ENCODE results near the gene TMEM59L. TPM values are rescaled to one million over a fixed set of nuclear protein-coding genes. Genes with fewer than 3 reads are reported as not detected.
A peak's percentile ranks its signal among the peaks of the same experiment; 100 is the strongest.

The TMEM59L gene
- total RNA-seq, 1 experiment from 2014 or later = 0.71 TPM

DNA sequence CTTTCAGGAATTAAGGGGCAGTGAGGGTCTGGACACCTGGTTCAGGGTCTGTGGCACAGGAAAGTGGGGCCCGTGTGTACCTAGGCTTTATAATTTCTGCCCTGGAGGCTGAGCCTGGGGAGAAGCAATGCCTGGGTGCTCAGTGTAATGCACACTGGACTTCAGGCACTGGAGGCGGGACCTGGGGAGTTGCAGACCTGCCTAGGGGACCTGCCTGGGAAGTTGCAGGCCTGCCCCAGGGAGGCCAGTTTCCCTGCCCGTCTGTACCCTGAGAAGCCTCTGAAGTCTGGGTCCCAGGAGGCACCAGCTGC lies 2.5 kb upstream of the TMEM59L start:
- Mint-ChIP-seq H3K27me3 (ENCODE audit: unreplicated experiment) (peaks cover 85% of the 10 kb centered on the region), H3K4me3 (ENCODE audit: low read depth, unreplicated experiment) (no peak overlapping the region), H3K9me3 (ENCODE audit: low read depth, unreplicated experiment) (no peaks in the 10 kb centered on the region), H3K36me3 (ENCODE audit: insufficient read depth, unreplicated experiment) (peaks cover 9% of the 10 kb centered on the region), H3K4me1 (ENCODE audit: low read depth, unreplicated experiment) (peaks cover 7% of the 10 kb centered on the region), H3K27ac (ENCODE audit: unreplicated experiment) (no peak overlapping the region)
- CTCF ChIA-PET = no interaction called here
- no peak for DNase-seq
- TF ChIP-seq, protein P1, sequence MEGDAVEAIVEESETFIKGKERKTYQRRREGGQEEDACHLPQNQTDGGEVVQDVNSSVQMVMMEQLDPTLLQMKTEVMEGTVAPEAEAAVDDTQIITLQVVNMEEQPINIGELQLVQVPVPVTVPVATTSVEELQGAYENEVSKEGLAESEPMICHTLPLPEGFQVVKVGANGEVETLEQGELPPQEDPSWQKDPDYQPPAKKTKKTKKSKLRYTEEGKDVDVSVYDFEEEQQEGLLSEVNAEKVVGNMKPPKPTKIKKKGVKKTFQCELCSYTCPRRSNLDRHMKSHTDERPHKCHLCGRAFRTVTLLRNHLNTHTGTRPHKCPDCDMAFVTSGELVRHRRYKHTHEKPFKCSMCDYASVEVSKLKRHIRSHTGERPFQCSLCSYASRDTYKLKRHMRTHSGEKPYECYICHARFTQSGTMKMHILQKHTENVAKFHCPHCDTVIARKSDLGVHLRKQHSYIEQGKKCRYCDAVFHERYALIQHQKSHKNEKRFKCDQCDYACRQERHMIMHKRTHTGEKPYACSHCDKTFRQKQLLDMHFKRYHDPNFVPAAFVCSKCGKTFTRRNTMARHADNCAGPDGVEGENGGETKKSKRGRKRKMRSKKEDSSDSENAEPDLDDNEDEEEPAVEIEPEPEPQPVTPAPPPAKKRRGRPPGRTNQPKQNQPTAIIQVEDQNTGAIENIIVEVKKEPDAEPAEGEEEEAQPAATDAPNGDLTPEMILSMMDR (IDR thresholded peaks at IDR 0.05; ENCODE audit: unreplicated experiment) = no peak
- BruUV-seq (replicated peaks) = no TSS peak
- intact Hi-C loops (cut with micrococcal nuclease; ENCODE audit: unreplicated experiment) = no loop called here

DNA sequence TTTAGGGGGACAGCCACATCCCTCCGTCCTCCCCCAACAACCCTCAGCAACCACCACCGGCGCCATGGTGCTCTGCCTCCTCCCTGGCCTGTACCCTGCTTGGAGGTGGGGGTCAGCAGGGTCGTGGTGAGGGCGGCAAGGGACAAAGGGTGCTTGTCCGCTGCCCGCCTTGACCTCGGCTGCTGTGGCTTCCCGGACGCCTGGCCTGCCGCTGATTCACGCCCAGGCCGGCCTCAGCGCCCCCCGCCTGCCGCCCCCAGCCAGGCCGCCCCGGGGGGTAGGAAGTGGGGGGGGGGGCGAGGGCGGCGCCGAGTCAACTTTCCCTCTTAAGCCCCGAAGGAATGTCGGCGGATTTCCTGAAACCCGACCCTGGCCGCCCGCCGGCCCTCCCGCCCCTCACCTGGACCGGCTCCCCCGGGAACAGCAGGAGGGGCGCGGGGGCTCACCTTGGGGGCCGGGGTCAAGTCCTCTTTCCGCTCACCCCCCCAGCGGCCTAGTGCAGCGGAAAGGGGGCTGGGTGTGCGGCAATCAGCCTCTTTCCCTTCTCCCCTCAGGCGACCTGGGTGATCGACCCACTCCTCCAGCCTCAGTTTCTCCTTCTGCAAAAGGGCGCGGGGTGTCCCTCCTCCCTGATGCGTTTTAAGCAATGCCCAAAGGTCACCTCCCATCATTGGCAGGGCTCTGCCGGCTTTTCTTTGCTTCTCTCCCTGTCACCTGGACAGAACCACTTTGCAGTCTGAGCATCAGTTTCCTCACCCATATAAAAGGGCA lies 1.9 kb upstream of the TMEM59L start:
- Mint-ChIP-seq H3K4me3 (ENCODE audit: low read depth, unreplicated experiment) (peak overlapping the region; percentile 31), H3K9me3 (ENCODE audit: low read depth, unreplicated experiment) (no peaks in the 10 kb centered on the region), H3K36me3 (ENCODE audit: insufficient read depth, unreplicated experiment) (peaks cover 9% of the 10 kb centered on the region), H3K27ac (ENCODE audit: unreplicated experiment) (no peak overlapping the region), H3K4me1 (ENCODE audit: low read depth, unreplicated experiment) (peaks cover 7% of the 10 kb centered on the region), H3K27me3 (ENCODE audit: unreplicated experiment) (peaks cover 85% of the 10 kb centered on the region)
- DNase-seq = no peak
- BruUV-seq (replicated peaks) = no TSS peak
- CTCF ChIA-PET = no interaction called here
- intact Hi-C loops (cut with micrococcal nuclease; ENCODE audit: unreplicated experiment) = no loop called here
- TF ChIP-seq, protein P1 (IDR thresholded peaks at IDR 0.05; ENCODE audit: unreplicated experiment) = no peak

DNA sequence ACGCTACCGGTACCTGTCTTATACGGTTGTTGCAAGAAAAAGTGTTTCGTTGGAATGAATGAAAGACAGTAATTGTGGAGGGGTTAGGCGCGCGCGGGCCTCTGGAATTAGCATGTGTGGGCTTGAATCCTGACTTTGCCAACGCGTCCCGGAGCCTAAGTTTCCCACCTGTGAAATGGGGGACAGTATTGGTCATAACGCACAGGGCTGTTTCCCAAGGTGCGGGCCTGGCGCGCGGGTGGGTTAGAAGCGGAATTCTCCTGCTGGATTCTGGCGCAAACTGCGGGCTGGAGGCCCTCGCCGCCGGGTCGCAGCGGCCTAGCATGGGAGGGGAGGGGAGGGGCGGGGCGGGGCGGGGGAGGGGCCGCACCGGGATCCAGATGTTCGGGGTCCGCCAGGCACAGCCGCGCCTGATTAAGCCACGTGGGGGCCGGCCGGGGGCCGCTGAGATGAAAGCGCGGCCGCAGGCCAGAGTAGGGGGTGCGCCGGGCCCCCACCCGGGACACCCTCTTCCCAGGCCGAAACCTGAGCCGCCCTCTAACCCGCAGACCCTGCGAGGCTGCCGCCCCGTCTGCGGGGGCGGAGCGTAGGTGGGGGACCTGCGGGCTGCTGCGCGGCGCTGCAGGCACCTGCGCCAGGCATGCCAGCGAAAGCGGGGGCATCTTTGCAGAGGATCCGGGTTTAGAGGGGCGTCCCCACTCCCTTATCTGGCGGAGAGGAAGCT lies 1.2 kb upstream of the TMEM59L start:
- intact Hi-C loops (cut with micrococcal nuclease; ENCODE audit: unreplicated experiment) = no loop called here
- H3K9me3 Mint-ChIP-seq (ENCODE audit: low read depth, unreplicated experiment) = no peaks in the 10 kb centered on the region
- H3K27ac Mint-ChIP-seq (ENCODE audit: unreplicated experiment) = no peak overlapping the region
- DNase-seq = no peak
- H3K4me1 Mint-ChIP-seq (ENCODE audit: low read depth, unreplicated experiment) = peaks cover 7% of the 10 kb centered on the region
- BruUV-seq (replicated peaks) = no TSS peak
- TF ChIP-seq, protein P1 (IDR thresholded peaks at IDR 0.05; ENCODE audit: unreplicated experiment) = no peak
- peak overlapping the region; percentile 31 for H3K4me3 Mint-ChIP-seq (ENCODE audit: low read depth, unreplicated experiment)
- H3K36me3 Mint-ChIP-seq (ENCODE audit: insufficient read depth, unreplicated experiment) = peaks cover 9% of the 10 kb centered on the region
- peaks cover 86% of the 10 kb centered on the region for H3K27me3 Mint-ChIP-seq (ENCODE audit: unreplicated experiment)
- CTCF ChIA-PET = no interaction called here

DNA sequence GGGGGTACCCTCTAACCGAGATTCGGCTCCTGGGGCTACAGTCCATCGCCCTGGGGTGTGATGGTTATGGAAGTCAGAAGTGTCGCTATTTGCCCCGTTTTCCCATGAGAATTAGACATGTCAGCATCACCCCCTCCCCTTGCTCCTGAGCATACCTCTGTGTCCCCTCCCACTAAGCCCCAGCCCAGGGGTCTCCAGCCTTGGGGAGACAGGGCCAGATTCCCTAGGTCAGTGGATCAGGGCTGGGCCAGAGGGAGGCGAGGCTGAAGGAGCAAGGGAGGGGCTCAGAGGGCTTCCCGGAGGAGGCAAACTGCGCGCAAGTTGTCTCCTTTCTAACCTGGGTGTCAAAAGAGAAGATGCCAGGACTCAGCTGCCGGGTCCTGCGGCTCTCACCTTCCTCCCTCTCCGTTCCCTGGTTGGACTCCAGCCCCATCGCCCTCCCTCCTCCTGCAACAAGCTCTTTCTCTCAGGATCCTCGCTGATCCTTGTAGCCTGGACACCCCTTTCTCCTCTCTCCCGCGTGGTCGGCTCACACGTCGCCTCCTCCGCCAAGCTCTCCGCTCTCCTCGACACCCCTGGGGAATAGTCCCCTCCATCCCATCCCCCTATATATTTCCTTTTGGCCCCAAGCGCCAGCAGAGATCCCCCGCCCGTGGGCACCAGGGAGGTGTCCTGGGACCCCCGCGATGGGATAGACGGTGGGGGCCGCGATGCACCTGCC lies 459 bp upstream of the TMEM59L start:
- TF ChIP-seq, protein P1 (IDR thresholded peaks at IDR 0.05; ENCODE audit: unreplicated experiment) = no peak
- intact Hi-C loops (cut with micrococcal nuclease; ENCODE audit: unreplicated experiment) = no loop called here
- BruUV-seq (replicated peaks) = no TSS peak
- CTCF ChIA-PET = interaction anchor here (0.6 kb wide), 1 partner anchor 253 kb away, joined by 6 read pairs; no protein-coding TSS in a partner anchor
- Mint-ChIP-seq H3K27ac (ENCODE audit: unreplicated experiment) (no peak overlapping the region), H3K9me3 (ENCODE audit: low read depth, unreplicated experiment) (no peaks in the 10 kb centered on the region), H3K4me1 (ENCODE audit: low read depth, unreplicated experiment) (peaks cover 7% of the 10 kb centered on the region), H3K36me3 (ENCODE audit: insufficient read depth, unreplicated experiment) (peaks cover 9% of the 10 kb centered on the region), H3K4me3 (ENCODE audit: low read depth, unreplicated experiment) (peak overlapping the region; percentile 47), H3K27me3 (ENCODE audit: unreplicated experiment) (peaks cover 85% of the 10 kb centered on the region)
- DNase-seq = no peak
